K562 (cell line): Measurements from ENCODE around the gene NFYC. TPM values are rescaled to one million over a fixed set of nuclear protein-coding genes. Genes with fewer than 3 reads are reported as not detected.

Experiments used
- CBFB ChIP-seq: sonication (generic); formaldehyde crosslinking; IDR thresholded peaks from 2 replicates; pipeline ENCODE4 v1.4.0; 2020; ENCODE audit warnings: mild to moderate bottlenecking, missing genetic modification reagents
- CBX3 ChIP-seq, 2 experiments: IDR thresholded peaks; 1 replicate in 1 of 2; 2 replicates in 1 of 2; pipeline ENCODE4 v1.6.1; 2012; ENCODE audit warnings: inconsistent platforms in 2 of 2, low read length in 2 of 2, borderline replicate concordance in 1 of 2, control low read depth in 1 of 2
- CHAMP1 ChIP-seq: fragments of 450-650 bp; IDR thresholded peaks from 2 replicates; pipeline ENCODE4 v1.6.1; 2016; ENCODE audit warnings: mild to moderate bottlenecking
- EP400 ChIP-seq: fragments of 450-650 bp; IDR thresholded peaks from 2 replicates; pipeline ENCODE4 v1.6.1; 2017; ENCODE audit warnings: antibody characterized with exemption, mild to moderate bottlenecking, moderate library complexity
- HDAC2 ChIP-seq: fragments of 450-650 bp; IDR thresholded peaks from 2 replicates; pipeline ENCODE4 v1.6.1; 2016; ENCODE audit warnings: mild to moderate bottlenecking
- HEY1 ChIP-seq: fragments of 250-450 bp; sonication (Bioruptor Pico); IDR thresholded peaks from 2 replicates; pipeline ENCODE4 v1.5.0; 2020; ENCODE audit warnings: mild to moderate bottlenecking, moderate library complexity, borderline replicate concordance
- MTA3 ChIP-seq: fragments of 450-650 bp; formaldehyde crosslinking; IDR thresholded peaks from 2 replicates; pipeline ENCODE4 v1.6.1; 2017; ENCODE audit warnings: mild to moderate bottlenecking, borderline replicate concordance
- PBX2 ChIP-seq, 2 experiments: IDR thresholded peaks in 1 of 2; conservative IDR thresholded peaks in 1 of 2; 2 replicates each; pipeline ENCODE4 v1.6.1; 2016; ENCODE audit warnings: low read depth in 2 of 2, mild to moderate bottlenecking in 1 of 2, missing compliant biosample characterization in 1 of 2, missing genetic modification characterization in 1 of 2, moderate library complexity in 1 of 2
- PHB2 ChIP-seq: fragments of 450-650 bp; IDR thresholded peaks from 2 replicates; pipeline ENCODE4 v1.6.1; 2017; ENCODE audit warnings: low read depth
- PHTF2 ChIP-seq: fragments of 250-450 bp; sonication (Bioruptor Pico); IDR thresholded peaks from 2 replicates; pipeline ENCODE4 v1.5.0; 2021; ENCODE audit warnings: mild to moderate bottlenecking
- PKNOX1 ChIP-seq: fragments of 450-650 bp; IDR thresholded peaks from 2 replicates; pipeline ENCODE4 v1.6.1; 2016
- POLR2H ChIP-seq: IDR thresholded peaks from 2 replicates; pipeline ENCODE4 v1.6.1; 2016; ENCODE audit warnings: missing genetic modification characterization, low read depth, mild to moderate bottlenecking, control low read depth, missing compliant biosample characterization, moderate library complexity
- RBM15 ChIP-seq: fragments of 200-400 bp; formaldehyde crosslinking; IDR thresholded peaks from 2 replicates; pipeline ENCODE4 v1.6.1; 2018; ENCODE audit warnings: mild to moderate bottlenecking, low read length, moderate library complexity; ENCODE audit not compliant: insufficient read depth
- RFX1 ChIP-seq: fragments of 450-650 bp; IDR thresholded peaks from 2 replicates; pipeline ENCODE4 v1.6.1; 2016; ENCODE audit warnings: mild to moderate bottlenecking, moderate library complexity
- STAT6 ChIP-seq: sonication (generic); formaldehyde crosslinking; IDR thresholded peaks from 2 replicates; pipeline ENCODE4 v1.8.1; 2023; ENCODE audit warnings: mild to moderate bottlenecking, missing genetic modification reagents
- TAF9B ChIP-seq: fragments of 450-650 bp; IDR thresholded peaks from 2 replicates; pipeline ENCODE4 v1.6.1; 2018; ENCODE audit warnings: mild to moderate bottlenecking; ENCODE audit not compliant: partially characterized antibody
- ZNF124 ChIP-seq: sonication (generic); formaldehyde crosslinking; IDR thresholded peaks from 2 replicates; pipeline ENCODE4 v1.8.1; 2022; ENCODE audit warnings: missing genetic modification reagents
- ZNF134 ChIP-seq: fragments of 250-450 bp; sonication (Bioruptor Pico); conservative IDR thresholded peaks from 2 replicates; pipeline ENCODE4 v1.4.0; 2020
- ZNF324 ChIP-seq: fragments of 250-450 bp; sonication (Bioruptor Pico); IDR thresholded peaks from 2 replicates; pipeline ENCODE4 v1.4.0; 2020; ENCODE audit warnings: mild to moderate bottlenecking
- polyA plus RNA-seq, 8 experiments: library from polyadenylated mRNA; depleted of rRNA in 4 of 8; stranded (reverse) in 5 of 8; unstranded in 3 of 8; fragments of >200 nt; fragmentation: Nextera tagmentation in 2 of 8; fragmentation: Illumina TruSeq in 1 of 8; extraction: Ambion mirVana in 2 of 8; extraction: Trizol in 1 of 8; gene quantifications; 2 replicates each; pipeline versions ENCODE4 v1.2.1 to v1.2.3, GENCODE V29; 2011 to 2014; ENCODE audit warnings: inconsistent platforms in 1 of 8, missing spikeins in 1 of 8
- total RNA-seq, 7 experiments: library from RNA; depleted of rRNA in 6 of 7; stranded (reverse); fragments of >200 nt in 6 of 7; fragmentation: Illumina TruSeq in 2 of 7; extraction: Trizol in 2 of 7; gene quantifications; 2 replicates each; pipeline versions ENCODE4 v1.2.1 to v1.2.3, GENCODE V29; 2011 to 2021; ENCODE audit warnings: low replicate concordance in 1 of 7

The NFYC gene
- total and polyA plus RNA-seq, 9 of the 15 experiments (the other 6 are each of a cell fraction or from before 2014, with no cell fraction given): 4.8 to 59.8 (median 41.1) TPM

GRCh38 chr1:40709100-40709801 is 17.7 kb downstream of the NFYC start (continued):
- TF ChIP-seq PKNOX1 (peak; percentile 98), HEY1 (CRISPR knock-in tag) (0 out of 2 replicates have a peak, but pooled peaks have one; percentile 4), ZNF134 (CRISPR knock-in tag) (no peak), CBX3 (IDR thresholded peaks at IDR 0.05; ENCODE audit: borderline replicate concordance in 1 of 2, low read length in 2 of 2) (0 out of 3 replicates have a peak, but pooled peaks of 1 of the 2 experiments have one; percentile 55), CHAMP1 (0 out of 2 replicates have a peak, but pooled peaks have one; percentile 56), CBFB (no peak), RBM15 (no peak), ZNF124 (CRISPR knock-in tag) (no peak), RFX1 (no peak), POLR2H (tag) (peak; percentile 78), MTA3 (peak; percentile 91), HDAC2 (peak; percentile 48; the same call in 1 of the 2 replicates), PHTF2 (peak; percentile 53; the same call in 1 of the 2 replicates), PHB2 (peak; percentile 27; the same call in 1 of the 2 replicates), TAF9B (peak; percentile 77), EP400 (peak; percentile 79), PBX2 (CRISPR knock-in tag; IDR thresholded peaks at IDR 0.05; ENCODE audit: low read depth) (no peak), PBX2 (tag; conservative IDR thresholded peaks at IDR 0.05; ENCODE audit: low read depth) (peak; percentile 98), STAT6 (no peak; the same call in 1 of the 2 replicates), ZNF324 (CRISPR knock-in tag) (no peak)
